GM18502 (cell line): Measurements from ENCODE around the gene SACS.
"Not testable (repeated sequence)": the region's sequence is repeated elsewhere in the genome, so short reads cannot be mapped to it uniquely, and the experiment has no call there.

Experiments
- ATAC-seq: cut with Tn5 transposase; IDR thresholded peaks from one replicate; pipeline ENCODE4 v1.9.1; 2021; ENCODE audit warnings: mild to moderate bottlenecking; ENCODE audit not compliant: unreplicated experiment, poor library complexity

SACS gene

DNA sequence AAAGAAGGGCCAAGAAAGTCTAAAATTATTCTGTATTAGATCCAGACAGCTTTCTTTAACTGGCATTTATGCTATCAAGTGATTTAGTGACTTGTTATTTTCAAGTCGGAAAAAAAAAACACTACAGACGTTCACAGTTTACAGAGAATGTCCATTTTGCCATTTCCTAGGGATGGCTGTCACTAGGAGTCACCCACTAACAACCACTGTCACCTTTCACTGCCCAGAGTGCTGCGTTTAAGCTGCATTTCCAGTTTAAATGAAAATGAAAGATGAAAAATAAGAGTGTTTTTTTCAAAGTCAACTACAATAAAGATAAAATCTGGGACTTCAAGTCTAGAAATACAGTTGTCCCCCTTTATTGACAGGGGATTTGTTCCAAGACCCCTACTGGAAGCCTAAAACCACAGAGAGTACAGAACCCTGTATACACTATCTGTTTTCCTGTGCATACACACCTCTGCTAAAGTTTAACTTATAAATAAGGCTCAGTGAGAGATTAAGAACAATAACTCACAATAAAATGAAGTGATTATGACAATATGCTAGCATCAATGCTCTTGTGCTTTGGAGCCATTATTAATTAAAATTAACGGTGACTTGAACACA is 112.5 kb downstream of the SACS start:
- peak; percentile 19 for ATAC-seq

- no peak for ATAC-seq
Measured at GRCh38 chr13:23319883-23320224, 113.6 kb downstream of the SACS start.

- not testable (repeated sequence) for ATAC-seq
Measured at GRCh38 chr13:23314837-23315236, 118.7 kb downstream of the SACS start.

GRCh38 chr13:23292586-23292985 is 140.9 kb downstream of the SACS start:
- ATAC-seq, result no peak

- ATAC-seq, result no peak
Measured at GRCh38 chr13:23289917-23290357, 143.6 kb downstream of the SACS start.

GRCh38 chr13:23288995-23289394 is 144.5 kb downstream of the SACS start:
- no peak for ATAC-seq

GRCh38 chr13:23288564-23288963 is 144.9 kb downstream of the SACS start:
- no peak for ATAC-seq

- ATAC-seq, result no peak
Measured at GRCh38 chr13:23279321-23279720, 154.2 kb downstream of the SACS start.
